GM19467 (cell line): ENCODE measurements around the gene PDE2A.

ENCODE experiments used
- ATAC-seq: cut with Tn5 transposase; IDR thresholded peaks from one replicate; pipeline ENCODE4 v1.9.1; 2021; ENCODE audit warnings: mild to moderate bottlenecking, moderate library complexity; ENCODE audit not compliant: unreplicated experiment

The PDE2A gene

DNA sequence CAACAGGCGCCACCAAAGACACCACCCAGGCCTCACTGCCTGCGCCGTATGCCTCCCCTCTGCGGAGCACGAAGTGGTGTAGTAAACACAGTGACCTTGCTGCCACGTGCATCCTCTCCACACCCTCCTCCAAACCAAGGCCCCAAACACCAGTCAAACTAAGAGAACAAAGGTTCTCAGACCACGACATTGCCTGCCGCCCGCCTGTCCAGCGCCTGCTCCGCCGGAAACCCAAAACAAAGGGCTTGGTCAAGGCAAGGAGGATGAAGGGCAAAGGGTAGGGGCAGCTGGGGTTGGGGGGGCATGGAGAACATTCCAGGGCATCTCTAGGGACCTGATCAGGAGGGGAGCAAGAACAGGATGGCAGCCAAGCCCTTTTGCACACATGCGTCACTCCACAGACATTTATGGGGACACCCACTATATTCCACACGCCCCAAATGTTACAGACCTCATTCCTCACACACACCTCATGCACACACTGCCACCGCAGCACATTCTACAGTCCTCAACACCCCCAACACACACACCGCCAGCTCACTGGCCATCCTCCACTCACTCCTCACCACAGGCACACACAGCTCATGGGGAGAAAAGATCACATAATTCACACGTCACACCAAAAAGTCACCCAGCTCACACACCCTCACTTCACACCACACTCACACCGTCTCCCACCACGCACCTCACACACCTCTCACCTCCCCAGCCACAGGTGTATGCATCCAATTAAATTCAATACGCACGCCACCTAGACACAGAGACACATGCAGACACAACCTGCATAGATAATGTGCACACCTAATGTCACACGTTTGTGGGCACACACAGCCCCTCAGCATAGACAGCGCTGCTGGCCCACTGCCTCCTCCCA lies 34.5 kb downstream of the PDE2A start:
- no peak for ATAC-seq

DNA sequence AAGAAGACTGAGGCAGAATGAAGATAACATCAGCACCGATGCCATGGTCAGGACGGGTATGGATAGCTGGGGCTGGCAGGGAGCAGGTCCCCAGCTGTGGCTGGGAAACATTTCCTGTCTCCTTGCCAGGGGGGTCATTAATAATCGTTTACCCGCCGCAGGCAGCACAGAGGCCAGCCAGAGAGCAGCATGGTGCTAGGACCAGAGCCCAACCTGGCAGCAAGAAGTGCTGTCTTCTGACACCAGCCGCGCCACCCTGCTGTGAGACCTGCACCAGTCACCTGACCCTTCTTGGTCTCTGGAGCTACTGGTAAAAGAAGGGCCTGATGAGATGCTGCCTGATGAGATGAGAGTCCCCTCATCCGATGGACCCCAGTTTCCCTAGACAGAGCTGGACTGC lies 36.3 kb downstream of the PDE2A start:
- no peak for ATAC-seq

DNA sequence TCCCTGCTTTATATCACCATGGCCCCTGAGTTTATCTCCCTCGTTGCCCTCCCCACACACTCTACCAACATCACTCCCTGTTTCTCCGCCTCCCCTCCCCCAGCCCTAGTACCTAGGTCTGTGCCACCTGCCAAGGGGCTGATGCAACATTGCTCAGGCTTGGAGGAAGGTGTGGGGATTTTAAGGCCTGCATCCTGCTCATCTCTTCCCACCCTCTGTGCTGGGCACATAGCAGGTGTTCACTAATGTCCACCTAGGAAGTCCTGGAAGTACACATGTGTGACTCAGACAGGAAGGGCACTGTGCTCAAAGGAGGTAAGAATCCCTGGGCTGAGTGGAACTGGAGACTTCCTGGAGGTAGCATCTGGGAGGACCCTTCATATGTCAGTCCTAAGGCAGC lies 37.0 kb downstream of the PDE2A start:
- no peak for ATAC-seq

DNA sequence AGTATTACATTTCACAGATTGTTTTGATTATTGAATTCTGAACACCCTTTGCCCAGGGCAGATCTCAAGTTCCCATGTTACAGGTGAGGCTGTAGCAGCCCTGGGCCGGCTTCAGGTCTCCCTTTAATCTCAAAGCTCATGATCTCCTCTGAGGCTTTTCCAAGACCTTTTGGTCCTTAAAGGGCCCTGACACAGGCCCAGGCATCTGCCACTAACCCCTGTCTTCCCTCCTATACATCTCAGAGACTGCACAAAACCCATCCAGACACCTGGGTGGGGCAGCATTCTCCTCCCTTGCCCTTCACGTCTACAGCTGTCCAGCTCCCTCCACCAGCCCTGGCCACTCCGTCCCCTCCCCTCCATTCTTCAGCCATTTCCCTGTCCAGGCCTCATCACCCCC lies 37.8 kb downstream of the PDE2A start:
- ATAC-seq, result no peak

DNA sequence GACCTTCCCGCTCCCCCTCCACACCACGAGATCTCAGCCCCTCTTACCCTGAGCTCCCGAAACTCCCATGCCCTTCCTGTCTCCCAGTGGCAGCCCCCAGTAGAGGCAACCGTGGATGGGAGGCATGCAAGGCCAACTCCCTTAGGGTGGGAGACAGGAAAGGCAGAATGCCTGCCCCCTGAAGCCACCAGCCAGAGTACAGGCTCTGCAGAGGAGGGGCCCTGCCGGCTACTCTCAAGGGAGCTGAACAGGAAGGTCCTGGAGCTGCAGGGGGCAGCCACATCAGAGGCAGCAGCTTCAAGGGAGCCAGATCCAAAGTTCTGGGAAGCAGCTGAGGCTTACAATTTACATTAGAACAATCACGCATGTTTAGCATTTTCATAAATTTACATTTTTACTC lies 38.3 kb downstream of the PDE2A start:
- ATAC-seq, result no peak

DNA sequence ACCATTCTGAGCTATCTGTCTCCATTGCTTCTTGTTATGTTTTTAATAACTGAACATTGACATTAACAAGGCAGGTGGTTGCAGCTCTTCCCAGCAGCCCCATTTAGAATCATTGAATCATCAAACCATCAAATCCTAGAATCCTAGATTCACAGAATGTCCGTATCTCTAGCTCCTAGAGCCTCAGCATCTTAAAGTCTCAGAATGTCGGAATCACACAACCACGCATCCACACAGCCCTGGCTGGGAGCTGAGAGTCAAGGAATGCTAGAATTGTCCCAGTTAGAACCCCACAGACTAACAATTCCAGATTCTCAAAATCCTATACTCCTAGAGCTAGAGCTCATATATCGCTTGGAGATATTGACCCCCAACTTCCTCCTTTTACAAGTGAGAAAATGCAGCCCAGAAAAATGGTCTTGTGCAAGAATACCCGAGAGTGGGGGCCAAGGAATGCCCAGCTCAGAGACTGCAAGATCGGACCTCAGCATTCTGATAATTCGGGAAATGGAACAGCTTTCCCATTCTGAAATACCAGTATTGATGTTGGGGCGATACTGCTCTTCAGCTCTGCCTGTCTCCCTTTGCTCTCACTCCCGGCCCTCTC lies 38.8 kb downstream of the PDE2A start:
- no peak for ATAC-seq

DNA sequence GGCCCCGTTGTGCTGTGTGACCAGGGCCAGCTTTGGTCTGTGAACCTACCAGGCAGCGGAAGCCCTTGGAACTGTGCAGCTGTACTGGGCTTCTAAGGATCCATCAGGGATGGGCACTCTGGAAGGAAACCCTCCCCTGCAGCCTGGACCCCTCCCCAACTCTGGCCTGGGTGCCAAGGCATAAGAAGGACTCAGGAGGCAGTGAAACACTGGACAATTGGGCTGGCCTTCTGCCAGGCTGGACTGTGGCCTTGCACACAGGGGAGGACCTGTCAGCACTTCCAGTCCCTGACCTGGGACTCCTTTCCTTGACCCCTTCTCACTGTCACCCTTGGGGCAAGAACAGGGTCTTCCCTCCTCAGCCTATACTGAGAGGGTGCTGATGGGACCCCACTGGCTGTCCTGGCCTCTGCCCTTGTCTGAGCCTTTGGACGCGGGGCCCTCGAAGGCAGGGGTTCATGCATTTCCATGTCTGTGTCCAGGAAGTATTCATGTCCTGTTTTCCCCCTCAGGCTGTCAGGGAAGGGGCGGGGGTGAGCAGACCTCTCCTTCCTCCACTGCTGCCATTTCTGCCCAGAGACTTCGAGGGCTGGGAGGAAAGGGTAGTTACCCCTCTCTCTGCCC lies 39.6 kb downstream of the PDE2A start:
- ATAC-seq, result no peak

DNA sequence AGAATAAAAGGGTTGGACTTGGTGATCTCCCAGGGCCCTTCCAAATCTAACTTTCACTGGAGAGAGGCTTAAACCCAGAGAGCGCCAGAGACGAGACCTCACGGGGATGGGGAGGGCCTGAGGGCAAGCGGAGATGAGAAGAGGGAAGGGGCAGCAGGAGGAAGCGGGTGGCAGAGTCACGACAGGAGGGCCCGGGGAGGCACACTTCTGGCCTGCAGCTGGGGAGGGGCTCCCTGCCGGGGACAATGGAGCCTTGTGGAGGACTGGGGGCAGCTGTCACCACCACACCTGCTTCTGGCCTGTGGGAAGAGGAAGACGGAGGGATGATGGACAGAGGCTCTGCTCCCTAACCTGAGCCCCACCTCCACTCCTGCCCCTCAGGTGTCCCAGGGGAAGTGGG lies 40.2 kb downstream of the PDE2A start:
- no peak for ATAC-seq

DNA sequence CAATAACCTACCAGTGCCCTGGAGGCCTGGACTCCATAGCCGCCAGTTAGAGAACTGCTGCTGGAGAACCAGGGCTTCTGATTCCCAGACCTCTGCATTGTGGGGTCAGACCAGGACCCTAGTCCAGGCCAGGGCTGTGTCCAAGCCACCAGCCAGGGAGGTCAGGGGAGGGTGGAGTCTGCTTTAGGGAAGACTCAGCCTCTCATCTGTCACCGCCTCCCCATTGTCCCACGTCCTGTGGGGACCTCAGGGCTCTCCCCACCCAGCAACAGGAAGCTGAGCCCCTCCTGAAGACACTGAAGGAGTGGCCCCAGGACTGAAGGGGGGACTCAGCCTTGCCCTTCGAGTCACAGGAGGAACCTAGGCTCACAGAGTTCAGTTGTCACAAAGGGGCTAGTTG lies 41.2 kb downstream of the PDE2A start:
- no peak for ATAC-seq

DNA sequence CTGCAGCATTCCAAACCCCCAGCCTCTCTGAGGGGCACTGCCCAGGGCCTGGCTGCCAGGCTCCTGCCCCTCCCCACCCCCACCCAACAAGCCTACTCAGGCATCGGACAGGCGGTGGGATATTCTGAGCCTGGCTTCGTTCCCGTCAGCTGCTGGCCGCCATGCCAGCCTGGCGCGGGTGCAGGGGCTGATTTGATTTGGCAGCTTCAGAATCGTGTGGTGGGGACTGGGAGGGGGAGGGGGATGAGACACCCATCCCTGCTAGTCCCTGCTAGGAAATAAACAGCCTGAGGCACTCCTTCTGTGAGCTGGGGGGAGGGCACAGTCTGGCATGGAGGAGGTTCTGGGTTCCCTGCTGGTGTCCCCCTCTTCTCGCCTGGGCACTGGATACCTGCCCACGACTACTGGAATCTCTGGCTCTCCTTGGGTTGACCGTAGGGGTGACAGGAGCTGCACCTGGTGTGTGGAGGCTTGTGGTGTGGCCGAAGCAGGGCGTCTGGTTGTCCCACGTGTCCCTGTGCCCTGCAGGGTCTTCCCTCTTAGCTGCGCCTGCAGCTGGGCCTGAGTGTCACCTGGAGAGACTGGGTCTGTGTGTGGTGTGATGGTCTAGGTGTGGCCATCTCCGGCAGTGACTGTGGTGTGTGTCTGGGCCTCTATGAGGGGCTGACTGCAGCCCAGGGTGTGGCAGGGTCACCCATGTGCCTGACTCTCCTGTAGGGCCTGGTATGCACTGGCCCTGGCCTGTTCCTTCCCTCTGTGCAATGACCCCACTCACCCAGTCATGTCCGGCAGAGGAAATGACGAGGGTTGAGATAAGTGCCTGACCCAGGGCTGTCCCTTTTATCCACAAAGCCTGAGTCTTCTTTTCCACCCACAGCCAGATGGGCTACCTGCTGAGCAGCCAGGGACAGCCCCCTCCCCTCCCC lies 42.2 kb downstream of the PDE2A start:
- ATAC-seq, result no peak

DNA sequence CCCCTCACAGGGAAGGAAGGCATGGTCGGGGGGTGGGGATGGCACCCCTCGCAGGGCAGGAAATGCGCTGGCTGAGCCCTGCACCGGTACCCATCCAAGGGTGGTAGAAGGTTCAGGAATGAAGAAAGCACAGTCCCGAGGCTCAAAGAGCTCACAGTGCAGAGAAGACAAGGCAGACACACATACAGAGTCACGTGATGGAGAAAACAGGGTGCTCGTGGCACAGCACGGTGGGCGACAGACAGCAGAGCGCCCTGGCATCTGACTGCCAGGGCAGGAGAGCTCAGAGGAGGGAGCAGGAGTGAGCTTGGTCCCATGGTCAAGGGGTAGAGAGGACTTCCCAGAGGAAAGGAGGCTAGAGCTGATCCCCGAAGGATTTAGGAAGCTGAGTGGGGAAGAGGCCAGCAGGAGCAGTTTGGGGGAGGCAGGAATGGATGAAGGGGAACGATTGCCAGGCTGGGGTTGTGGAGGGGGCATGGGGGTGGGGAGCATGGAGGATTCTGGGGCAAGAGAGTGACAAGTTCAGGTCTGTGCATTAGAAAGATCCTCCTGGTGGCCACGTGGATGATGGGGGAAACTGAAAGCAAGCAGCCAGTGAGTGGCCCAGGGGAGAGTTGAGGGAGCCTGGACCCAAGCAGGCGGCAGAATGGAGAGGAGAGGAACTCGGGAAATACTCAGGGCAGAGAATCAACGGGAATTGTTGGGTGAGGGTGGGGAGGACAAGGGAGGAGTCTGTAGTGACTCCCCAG lies 43.9 kb downstream of the PDE2A start:
- ATAC-seq, result no peak

DNA sequence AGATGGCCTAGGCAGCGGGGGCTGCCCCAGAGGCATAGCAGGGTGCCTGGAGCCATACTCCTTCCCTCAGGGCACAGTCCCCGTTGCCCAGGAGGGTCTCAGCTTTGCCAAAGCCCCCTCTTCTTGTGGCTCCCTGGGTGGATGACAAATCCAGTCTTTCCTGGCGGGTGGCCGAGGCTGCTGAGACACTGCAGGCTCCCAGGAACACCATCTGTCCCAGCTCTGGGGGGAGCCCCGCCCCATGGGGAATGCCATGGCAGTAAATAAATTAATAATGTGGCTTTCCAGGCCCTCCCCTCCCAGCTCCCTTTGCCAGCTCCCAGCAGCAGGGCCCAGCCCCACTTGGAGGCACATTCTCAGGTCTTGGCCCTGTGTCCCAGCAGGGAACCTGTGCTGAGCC lies 45.0 kb downstream of the PDE2A start:
- no peak for ATAC-seq

DNA sequence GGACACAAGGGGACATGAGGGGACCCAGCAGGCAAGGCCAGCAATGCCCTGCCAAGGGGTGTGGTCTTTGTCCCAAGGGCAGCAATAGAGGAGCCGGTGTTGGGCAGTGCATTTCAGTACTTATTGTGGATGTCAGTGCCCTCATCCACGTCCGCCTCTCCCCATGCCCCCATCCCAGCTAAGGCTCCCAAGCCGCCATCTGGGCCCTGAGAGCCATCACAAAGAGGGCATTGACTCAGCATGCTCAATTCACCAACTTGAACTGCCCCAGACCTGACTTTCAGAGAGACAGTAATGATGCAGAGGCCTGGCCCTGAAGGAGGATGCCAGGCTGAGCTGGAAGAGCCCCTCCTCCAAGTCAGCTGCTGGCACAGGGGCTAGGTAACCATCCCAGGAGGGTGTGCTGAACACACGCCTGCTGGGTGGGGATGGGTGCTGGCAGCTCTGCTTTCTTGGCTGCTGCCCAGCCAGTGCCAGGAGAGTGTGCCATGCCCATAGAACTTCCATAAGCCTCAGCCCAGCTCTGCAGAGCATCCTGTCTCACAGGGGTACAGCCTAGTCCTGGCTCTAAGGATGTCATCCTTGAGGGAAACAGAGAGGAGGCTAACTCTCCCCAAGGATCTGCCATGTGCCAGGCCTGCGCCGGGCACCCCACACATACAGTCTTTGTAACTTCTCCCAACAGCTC lies 46.5 kb downstream of the PDE2A start:
- no peak for ATAC-seq

DNA sequence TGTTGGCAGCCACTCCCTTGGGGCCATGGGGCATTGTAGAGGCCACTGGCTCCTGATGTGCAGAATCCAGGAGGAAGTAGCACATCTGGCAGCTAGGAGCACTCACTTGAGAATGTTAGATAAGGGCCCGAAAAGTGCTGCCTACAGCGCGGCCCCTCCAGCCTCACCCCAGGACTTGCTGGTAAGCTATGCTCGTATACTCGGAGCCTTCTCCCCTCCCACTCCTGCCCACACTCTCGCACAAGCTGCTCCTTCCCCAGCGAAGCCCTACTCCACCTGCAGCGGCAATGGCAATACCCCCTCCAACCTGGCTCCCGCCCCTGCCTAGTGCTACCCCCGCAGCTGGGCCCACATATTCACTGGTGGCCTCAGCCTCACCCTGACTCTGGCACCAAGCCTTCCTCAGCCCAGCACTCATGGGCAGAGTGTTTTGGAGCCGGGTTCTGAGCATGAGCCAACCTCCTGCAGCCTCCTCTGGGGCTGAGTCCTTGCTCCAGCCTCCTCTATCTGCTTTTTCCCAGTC lies 47.7 kb downstream of the PDE2A start:
- ATAC-seq, result no peak

DNA sequence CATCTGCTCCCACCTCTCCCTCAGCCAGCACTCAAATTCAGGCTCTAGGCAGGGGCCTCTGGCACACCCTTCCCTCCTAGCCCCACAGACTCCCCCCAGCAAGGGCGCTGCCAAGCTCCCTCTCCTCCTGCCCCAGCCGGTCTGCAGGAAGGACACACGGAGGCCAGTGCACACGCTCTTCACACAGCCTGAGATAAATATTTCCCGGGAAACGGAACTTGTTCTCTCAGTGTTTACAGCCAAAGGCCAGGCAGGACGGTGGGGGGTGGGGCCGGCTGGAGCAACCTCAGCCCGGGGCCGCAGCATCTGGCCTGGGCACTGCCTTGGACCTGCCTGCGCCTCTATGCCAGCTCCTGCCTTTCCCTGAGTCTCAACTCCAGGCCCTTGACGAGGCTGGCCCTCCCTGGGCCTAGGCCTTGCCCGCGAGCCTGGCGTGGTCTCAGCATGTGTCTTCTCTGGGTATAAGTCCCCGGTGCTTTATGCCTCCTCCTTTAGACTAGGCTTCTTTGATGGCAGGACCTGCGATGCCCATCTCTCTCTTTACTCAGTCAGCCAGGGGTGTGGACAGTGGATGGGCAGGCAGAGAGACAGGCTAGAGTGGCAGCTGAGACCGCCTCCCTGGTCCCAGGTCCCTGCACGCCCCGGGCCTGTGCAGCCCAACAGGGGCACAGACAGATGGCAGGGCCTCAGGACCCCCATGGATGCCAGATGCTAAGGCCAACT lies 48.4 kb downstream of the PDE2A start:
- no peak for ATAC-seq

DNA sequence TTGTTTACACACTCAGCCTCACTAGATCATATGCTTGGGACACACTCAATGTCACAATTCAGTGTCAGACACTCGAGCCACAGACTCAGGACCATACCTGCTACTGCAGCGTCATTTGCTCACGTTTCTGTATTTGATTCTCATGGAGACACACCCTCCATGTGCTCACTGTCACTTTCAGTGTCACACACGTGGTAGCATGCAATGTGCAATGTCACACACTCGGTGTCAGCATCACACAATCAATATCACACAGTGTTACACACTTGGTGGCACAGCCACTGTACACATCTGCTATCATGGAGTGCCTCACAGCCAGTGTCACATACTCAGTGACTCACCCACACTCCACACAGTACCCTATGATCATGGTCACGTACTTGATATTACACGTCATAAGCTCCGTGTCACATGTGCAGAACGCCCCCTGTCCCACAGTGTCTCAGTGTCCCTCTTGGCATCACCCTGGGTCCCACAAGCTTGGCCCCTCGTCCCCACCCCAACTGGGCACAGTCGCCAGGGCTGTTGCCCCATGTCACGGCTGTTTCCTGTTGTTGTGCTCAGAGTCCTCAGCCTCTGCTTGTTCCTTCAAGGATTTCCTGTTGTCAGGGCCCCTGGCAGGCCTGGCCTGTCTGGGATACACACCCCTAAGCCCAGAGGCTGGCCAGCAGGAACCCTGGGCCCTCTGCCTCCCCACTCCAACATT lies 49.6 kb downstream of the PDE2A start:
- no peak for ATAC-seq

DNA sequence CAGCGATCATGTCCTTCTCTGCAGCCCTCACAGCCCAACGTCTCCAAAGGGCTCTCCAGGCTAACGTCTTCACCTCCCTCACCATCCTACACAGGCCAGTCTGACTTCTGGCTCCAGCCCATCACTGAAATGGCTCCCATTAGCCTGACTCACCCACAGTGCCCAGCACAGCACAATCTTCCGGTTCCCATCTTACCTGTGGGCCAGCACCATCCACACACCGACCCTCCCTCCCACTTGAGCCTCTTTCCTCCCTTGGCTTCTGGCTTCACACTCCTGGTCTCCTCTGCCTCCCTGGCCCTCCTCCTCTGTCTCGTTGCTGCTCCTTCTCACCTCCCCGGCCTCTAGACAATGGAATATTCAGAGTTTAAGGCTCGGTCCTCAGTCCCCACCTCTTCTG lies 51.2 kb downstream of the PDE2A start:
- ATAC-seq, result no peak

DNA sequence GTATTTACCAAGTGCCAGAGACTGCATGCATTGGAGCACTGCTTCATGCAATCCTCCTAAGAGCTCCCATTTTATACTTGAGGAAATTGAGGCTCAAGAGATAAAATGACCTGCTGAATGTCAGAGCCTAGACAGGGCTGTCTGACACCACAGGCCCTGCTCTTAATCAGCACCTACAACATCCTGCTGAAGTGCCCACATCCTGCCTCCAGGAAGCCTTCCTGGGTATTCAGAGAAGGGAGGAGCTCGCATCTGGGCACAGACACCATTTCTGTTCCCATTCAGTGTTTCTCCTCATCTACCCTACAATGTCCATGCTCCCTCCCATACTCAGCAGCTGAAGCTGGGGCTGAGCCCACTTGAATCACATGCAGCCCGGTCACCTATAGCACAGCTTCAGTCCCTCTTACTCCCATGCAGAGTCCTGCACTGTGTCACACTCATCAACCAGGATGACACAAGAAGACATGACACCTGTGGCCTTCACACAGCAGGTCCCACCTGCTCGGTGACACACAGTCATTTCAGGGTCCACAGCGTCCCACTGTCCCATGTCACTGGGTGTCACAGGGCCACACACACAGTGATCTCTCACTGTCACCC lies 53.1 kb downstream of the PDE2A start:
- ATAC-seq, result no peak
